HG03095 (cell line): Measurements from ENCODE around the gene DRC7.
"Not testable (repeated sequence)": the region's sequence is repeated elsewhere in the genome, so short reads cannot be mapped to it uniquely, and the experiment has no call there.

Source experiments
- ATAC-seq: cut with Tn5 transposase; IDR thresholded peaks from one replicate; pipeline ENCODE4 v1.9.1; 2021; ENCODE audit warnings: moderate library complexity; ENCODE audit not compliant: unreplicated experiment

The DRC7 gene

GRCh38 chr16:57711993-57712392 lies 17.4 kb downstream of the DRC7 start:
- no peak for ATAC-seq

- not testable (repeated sequence) for ATAC-seq
These were observed 18.0 kb downstream of the DRC7 start for GRCh38 chr16:57712569-57712968.

GRCh38 chr16:57713596-57713995 lies 19.0 kb downstream of the DRC7 start:
- ATAC-seq: no peak

- ATAC-seq: no peak
These were observed 19.4 kb downstream of the DRC7 start for GRCh38 chr16:57714047-57714446.

GRCh38 chr16:57720142-57720575 lies 25.6 kb downstream of the DRC7 start:
- ATAC-seq: no peak

GRCh38 chr16:57721356-57722209 lies 27.0 kb downstream of the DRC7 start:
- no peak for ATAC-seq

GRCh38 chr16:57722210-57722499 lies 27.5 kb downstream of the DRC7 start:
- ATAC-seq: no peak

- ATAC-seq: no peak
These were observed 28.0 kb downstream of the DRC7 start for GRCh38 chr16:57722651-57723050.

- no peak for ATAC-seq
These were observed 28.6 kb downstream of the DRC7 start for GRCh38 chr16:57723170-57723569.

GRCh38 chr16:57724531-57724930 lies 29.9 kb downstream of the DRC7 start:
- ATAC-seq: no peak

- ATAC-seq: no peak
These were observed 30.5 kb downstream of the DRC7 start for GRCh38 chr16:57725151-57725550.

- no peak for ATAC-seq
These were observed 30.9 kb downstream of the DRC7 start for GRCh38 chr16:57725554-57725953.

GRCh38 chr16:57725976-57726375 lies 31.4 kb downstream of the DRC7 start:
- no peak for ATAC-seq

GRCh38 chr16:57726433-57726947 lies 31.9 kb downstream of the DRC7 start:
- ATAC-seq: no peak

GRCh38 chr16:57727610-57728009 lies 33.0 kb downstream of the DRC7 start:
- ATAC-seq: no peak

GRCh38 chr16:57728336-57729181 lies 34.0 kb downstream of the DRC7 start:
- ATAC-seq: no peak

- no peak for ATAC-seq
These were observed 34.5 kb downstream of the DRC7 start for GRCh38 chr16:57729182-57729484.

- not testable (repeated sequence) for ATAC-seq
These were observed 35.2 kb downstream of the DRC7 start for GRCh38 chr16:57729852-57730251.

- ATAC-seq: no peak
These were observed 36.4 kb downstream of the DRC7 start for GRCh38 chr16:57730771-57731730.

GRCh38 chr16:57732037-57732436 lies 37.4 kb downstream of the DRC7 start:
- no peak for ATAC-seq

- no peak for ATAC-seq
These were observed 38.1 kb downstream of the DRC7 start for GRCh38 chr16:57732714-57733113.
